Prostate gland (tissue), 2 donors: ENCODE data around the gene GLRA3.

Experiments
- POLR2A ChIP-seq: fragments of 450-650 bp; IDR thresholded peaks from one replicate; pipeline ENCODE4 v1.6.1; 2016; ENCODE audit warnings: antibody characterized with exemption, mild to moderate bottlenecking
- POLR2AphosphoS5 ChIP-seq: sonication (generic); formaldehyde crosslinking; IDR thresholded peaks from one replicate; pipeline ENCODE4 v1.6.1; 2017; ENCODE audit warnings: antibody characterized with exemption
- TF ChIP-seq, protein P1 (sequence below), 4 experiments: fragments of 200-600 bp in 2 of 4; fragments of 450-650 bp in 2 of 4; sonication (generic) in 2 of 4; IDR thresholded peaks; 1 replicate in 3 of 4; 2 replicates in 1 of 4; pipeline ENCODE4 v1.5.1; 2016 to 2019; ENCODE audit warnings: antibody characterized with exemption in 4 of 4, mild to moderate bottlenecking in 2 of 4, moderate library complexity in 2 of 4

GRCh38 chr4:174598800-174599199, 230.2 kb downstream of the GLRA3 start:
- TF ChIP-seq, protein P1, sequence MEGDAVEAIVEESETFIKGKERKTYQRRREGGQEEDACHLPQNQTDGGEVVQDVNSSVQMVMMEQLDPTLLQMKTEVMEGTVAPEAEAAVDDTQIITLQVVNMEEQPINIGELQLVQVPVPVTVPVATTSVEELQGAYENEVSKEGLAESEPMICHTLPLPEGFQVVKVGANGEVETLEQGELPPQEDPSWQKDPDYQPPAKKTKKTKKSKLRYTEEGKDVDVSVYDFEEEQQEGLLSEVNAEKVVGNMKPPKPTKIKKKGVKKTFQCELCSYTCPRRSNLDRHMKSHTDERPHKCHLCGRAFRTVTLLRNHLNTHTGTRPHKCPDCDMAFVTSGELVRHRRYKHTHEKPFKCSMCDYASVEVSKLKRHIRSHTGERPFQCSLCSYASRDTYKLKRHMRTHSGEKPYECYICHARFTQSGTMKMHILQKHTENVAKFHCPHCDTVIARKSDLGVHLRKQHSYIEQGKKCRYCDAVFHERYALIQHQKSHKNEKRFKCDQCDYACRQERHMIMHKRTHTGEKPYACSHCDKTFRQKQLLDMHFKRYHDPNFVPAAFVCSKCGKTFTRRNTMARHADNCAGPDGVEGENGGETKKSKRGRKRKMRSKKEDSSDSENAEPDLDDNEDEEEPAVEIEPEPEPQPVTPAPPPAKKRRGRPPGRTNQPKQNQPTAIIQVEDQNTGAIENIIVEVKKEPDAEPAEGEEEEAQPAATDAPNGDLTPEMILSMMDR (IDR thresholded peaks at IDR 0.05), result no peak
- no peak for TF ChIP-seq POLR2A
- no peak for TF ChIP-seq POLR2AphosphoS5
